K562 (cell line): Measurements from ENCODE around the gene HOXB13. TPM values are rescaled to one million over a fixed set of nuclear protein-coding genes. Genes with fewer than 3 reads are reported as not detected.

ENCODE experiments used
- ATAC-seq: fragments of 200-7000 bp; cut with Tn5 transposase; 3 replicates; pipeline ENCODE4 v1.9.1; 2020; ENCODE audit warnings: moderate library complexity
- BruUV-seq: library from RNA; stranded (reverse); fragments of 400-500 nt; replicated peaks from 2 replicates; lab custom pipeline; 2021; lab: Mats Ljungman, UMichigan
- CTCF ChIA-PET: fragments of 300-600 bp; formaldehyde crosslinking; extraction: SDS; loops from one replicate; lab custom pipeline; 2021; ENCODE audit warnings: low intra/inter-chr PET ratio; lab: Yijun Ruan, JAX
- POLR2A ChIA-PET: fragments of 300-600, 350-650 bp; sonication (Branson Sonifier 250); formaldehyde crosslinking; extraction: SDS; loops from one replicate; lab custom pipeline; 2021; ENCODE audit warnings: antibody characterized with exemption, inconsistent platforms; lab: Yijun Ruan, JAX
- DNase-seq, 4 experiments: peaks; one replicate each; pipeline versions ENCODE4 v3.0.0 to v3.0.0-alpha.2; 2011 to 2018; ENCODE audit warnings: low spot score in 3 of 4, mixed read lengths in 3 of 4; ENCODE audit errors: extremely low read depth in 1 of 4
- FAIRE-seq: peaks from 2 replicates; lab custom pipeline; 2011; peaks lifted over from hg19 to GRCh38; lab: Jason Lieb, UNC
- H2AFZ ChIP-seq: 2 replicates; pipeline ENCODE4 v1.6.0; 2011; ENCODE audit warnings: low read depth, low read length, control low read depth, inconsistent platforms
- H3K27ac ChIP-seq: fragments of 200-600 bp; 3 replicates; pipeline ENCODE4 v1.8.0; 2011; ENCODE audit warnings: low read depth, mild to moderate bottlenecking, control low read depth, inconsistent platforms, low read length, moderate library complexity, mixed read lengths; ENCODE audit errors: extremely low read depth
- H3K27me3 ChIP-seq, 2 experiments: fragments of 300-600 bp in 1 of 2; 2 replicates in 1 of 2; 3 replicates in 1 of 2; pipeline versions ENCODE4 v1.6.0 to v1.8.0; 2011; ENCODE audit warnings: inconsistent platforms in 2 of 2, low read length in 2 of 2, mild to moderate bottlenecking in 1 of 2, mixed read lengths in 1 of 2, moderate library complexity in 1 of 2; ENCODE audit not compliant: control insufficient read depth in 2 of 2, insufficient read depth in 2 of 2
- H3K36me3 ChIP-seq: fragments of 300-600 bp; 3 replicates; pipeline ENCODE4 v1.8.0; 2011; ENCODE audit warnings: mild to moderate bottlenecking, low read length, inconsistent platforms; ENCODE audit not compliant: control insufficient read depth, insufficient read depth
- H3K4me1 ChIP-seq, 2 experiments: fragments of 200-600 bp in 1 of 2; replicated peaks in 1 of 2; 2 replicates in 1 of 2; 3 replicates in 1 of 2; pipeline versions ENCODE4 v1.5.1 to v1.8.0; 2011; ENCODE audit warnings: inconsistent platforms in 2 of 2, low read length in 2 of 2, mild to moderate bottlenecking in 1 of 2, mixed read lengths in 1 of 2, moderate library complexity in 1 of 2; ENCODE audit not compliant: control insufficient read depth in 2 of 2, insufficient read depth in 2 of 2
- H3K4me2 ChIP-seq: 2 replicates; pipeline ENCODE4 v1.6.1; 2011; ENCODE audit warnings: low read length, control low read depth, inconsistent platforms, mixed read lengths; ENCODE audit not compliant: insufficient read depth
- H3K4me3 ChIP-seq: fragments of 200-600 bp; sonication (generic), shearing (Covaris generic); 2 replicates; pipeline ENCODE4 v1.5.1; 2016; ENCODE audit warnings: control low read depth, inconsistent platforms
- H3K79me2 ChIP-seq: fragments of 200-600 bp; 3 replicates; pipeline ENCODE4 v1.8.0; 2011; ENCODE audit warnings: low read length, inconsistent platforms; ENCODE audit not compliant: control insufficient read depth, insufficient read depth
- H3K9ac ChIP-seq, 2 experiments: 2 replicates each; pipeline versions ENCODE4 v1.6.0 to v1.6.1; 2011; ENCODE audit warnings: low read depth in 2 of 2, low read length in 2 of 2, control low read depth in 1 of 2, inconsistent platforms in 1 of 2, mild to moderate bottlenecking in 1 of 2, mixed read lengths in 1 of 2; ENCODE audit not compliant: insufficient read depth in 1 of 2
- H3K9me1 ChIP-seq: one replicate; pipeline ENCODE4 v1.6.0; 2011; ENCODE audit warnings: inconsistent platforms, mild to moderate bottlenecking, low read length, moderate library complexity; ENCODE audit not compliant: control insufficient read depth, insufficient read depth
- H3K9me3 ChIP-seq: replicated peaks from 2 replicates; pipeline ENCODE4 v1.5.1; 2011; ENCODE audit warnings: low read depth, low read length, inconsistent platforms; ENCODE audit not compliant: control insufficient read depth, insufficient read depth
- H4K20me1 ChIP-seq: replicated peaks from 2 replicates; pipeline ENCODE4 v1.6.1; 2011; ENCODE audit warnings: low read length, inconsistent platforms, mixed read lengths; ENCODE audit not compliant: control insufficient read depth, insufficient read depth
- BRCA1 ChIP-seq, 2 experiments: fragments of 450-650 bp in 1 of 2; sonication (generic) in 1 of 2; formaldehyde crosslinking in 1 of 2; IDR thresholded peaks; 2 replicates each; pipeline versions ENCODE4 v1.5.0 to v1.6.1; 2017 to 2020; ENCODE audit warnings: mild to moderate bottlenecking in 1 of 2, missing genetic modification reagents in 1 of 2
- NFIC ChIP-seq: fragments of 450-650 bp; IDR thresholded peaks from 2 replicates; pipeline ENCODE4 v1.6.1; 2017; ENCODE audit warnings: mild to moderate bottlenecking, inconsistent platforms
- PCBP2 ChIP-seq: fragments of 200-400 bp; formaldehyde crosslinking; IDR thresholded peaks from 2 replicates; pipeline ENCODE4 v1.6.1; 2018; ENCODE audit warnings: low read length, low read depth, mild to moderate bottlenecking, moderate library complexity; ENCODE audit not compliant: poor library complexity, severe bottlenecking
- SLC30A9 ChIP-seq: fragments of 250-450 bp; sonication (Bioruptor Pico); IDR thresholded peaks from 2 replicates; pipeline ENCODE4 v1.8.0; 2022; ENCODE audit warnings: mild to moderate bottlenecking, moderate library complexity
- ZC3H4 ChIP-seq: sonication (generic); formaldehyde crosslinking; IDR thresholded peaks from 2 replicates; pipeline ENCODE4 v1.9.0; 2021; ENCODE audit warnings: missing genetic modification reagents, borderline replicate concordance
- ZNF121 ChIP-seq: sonication (generic); formaldehyde crosslinking; conservative IDR thresholded peaks from 2 replicates; pipeline ENCODE4 v1.8.0; 2022; ENCODE audit warnings: missing genetic modification reagents
- ZNF324 ChIP-seq: fragments of 250-450 bp; sonication (Bioruptor Pico); IDR thresholded peaks from 2 replicates; pipeline ENCODE4 v1.4.0; 2020; ENCODE audit warnings: mild to moderate bottlenecking
- ZNF655 ChIP-seq: fragments of 250-450 bp; sonication (Bioruptor Pico); IDR thresholded peaks from 2 replicates; pipeline ENCODE4 v1.5.0; 2021
- ZNF695 ChIP-seq: fragments of 450-650 bp; formaldehyde crosslinking; IDR thresholded peaks from 2 replicates; pipeline ENCODE4 v1.4.0; 2020; ENCODE audit warnings: mild to moderate bottlenecking, moderate library complexity
- ZNF766 ChIP-seq: fragments of 200-800 bp; sonication (Bioruptor generic); conservative IDR thresholded peaks from 2 replicates; pipeline ENCODE4 v1.6.1; 2016; ENCODE audit warnings: missing genetic modification characterization, missing compliant biosample characterization
- in situ Hi-C: fragments of 300-500 bp; cut with MboI; formaldehyde crosslinking; loops from 4 replicates; pipeline ENCODE4 v1.15.0; 2018; ENCODE audit warnings: inconsistent platforms, mixed read lengths
- intact Hi-C: fragments of 100-400 bp; cut with micrococcal nuclease; formaldehyde crosslinking; loops from 2 replicates; pipeline ENCODE4 v1.14.2; 2022
- polyA plus RNA-seq, 8 experiments: library from polyadenylated mRNA; depleted of rRNA in 4 of 8; stranded (reverse) in 5 of 8; unstranded in 3 of 8; fragments of >200 nt; fragmentation: Nextera tagmentation in 2 of 8; fragmentation: Illumina TruSeq in 1 of 8; extraction: Ambion mirVana in 2 of 8; extraction: Trizol in 1 of 8; gene quantifications; 2 replicates each; pipeline versions ENCODE4 v1.2.1 to v1.2.3, GENCODE V29; 2011 to 2014; ENCODE audit warnings: inconsistent platforms in 1 of 8, missing spikeins in 1 of 8
- total RNA-seq, 7 experiments: library from RNA; depleted of rRNA in 6 of 7; stranded (reverse); fragments of >200 nt in 6 of 7; fragmentation: Illumina TruSeq in 2 of 7; extraction: Trizol in 2 of 7; gene quantifications; 2 replicates each; pipeline versions ENCODE4 v1.2.1 to v1.2.3, GENCODE V29; 2011 to 2021; ENCODE audit warnings: low replicate concordance in 1 of 7

Gene HOXB13
- total and polyA plus RNA-seq, 9 of the 15 experiments (the other 6 are each of a cell fraction or from before 2014, with no cell fraction given), result not detected

GRCh38 chr17:48731355-48731754 lies 2.8 kb upstream of the HOXB13 start:
- in situ Hi-C loops, result no loop called here
- ChIA-PET POLR2A (interaction anchor here (0.6 kb wide), 1 partner anchor 108 kb away, joined by 4 read pairs; no protein-coding TSS in a partner anchor), CTCF (no interaction called here)
- no peaks in the 10 kb centered on the region for H3K79me2 ChIP-seq
- peaks cover 0 to 18% of the 10 kb centered on the region in 2 experiments; a peak in 2 of 5 replicates for H3K4me1 ChIP-seq
- no peaks in the 10 kb centered on the region; the same call in none of the 2 replicates for H4K20me1 ChIP-seq
- no peak for TF ChIP-seq ZNF655 (CRISPR knock-in tag)
- no peak for TF ChIP-seq ZNF766 (CRISPR knock-in tag)
- no peak for TF ChIP-seq ZNF324 (CRISPR knock-in tag)
- no peak for TF ChIP-seq ZC3H4 (CRISPR knock-in tag)
- TF ChIP-seq BRCA1 (IDR thresholded peaks at IDR 0.05), result no peak
- TF ChIP-seq BRCA1 (CRISPR knock-in tag; IDR thresholded peaks at IDR 0.05), result no peak
- no peak for TF ChIP-seq SLC30A9 (CRISPR knock-in tag)
- no peak for TF ChIP-seq NFIC
- no peak for TF ChIP-seq ZNF121 (CRISPR knock-in tag)
- no peak for TF ChIP-seq ZNF695 (CRISPR knock-in tag)
- no peak for TF ChIP-seq PCBP2
- ATAC-seq (no peak), FAIRE-seq (no peak), DNase-seq (no peak)
- no peak overlapping the region for H3K4me3 ChIP-seq
- H3K9me3 ChIP-seq, result no peaks in the 10 kb centered on the region
- intact Hi-C loops, result no loop called here
- H3K36me3 ChIP-seq, result no peaks in the 10 kb centered on the region
- H3K9ac ChIP-seq, result no peak overlapping the region
- H2AFZ ChIP-seq, result no peak overlapping the region
- no peak overlapping the region for H3K4me2 ChIP-seq
- H3K27ac ChIP-seq, result no peak overlapping the region
- no peaks in the 10 kb centered on the region for H3K9me1 ChIP-seq
- peaks cover 64 to 81% of the 10 kb centered on the region in 2 experiments for H3K27me3 ChIP-seq
- no TSS peak for BruUV-seq
